ENCODE data around the gene MATK.

MATK gene

DNA sequence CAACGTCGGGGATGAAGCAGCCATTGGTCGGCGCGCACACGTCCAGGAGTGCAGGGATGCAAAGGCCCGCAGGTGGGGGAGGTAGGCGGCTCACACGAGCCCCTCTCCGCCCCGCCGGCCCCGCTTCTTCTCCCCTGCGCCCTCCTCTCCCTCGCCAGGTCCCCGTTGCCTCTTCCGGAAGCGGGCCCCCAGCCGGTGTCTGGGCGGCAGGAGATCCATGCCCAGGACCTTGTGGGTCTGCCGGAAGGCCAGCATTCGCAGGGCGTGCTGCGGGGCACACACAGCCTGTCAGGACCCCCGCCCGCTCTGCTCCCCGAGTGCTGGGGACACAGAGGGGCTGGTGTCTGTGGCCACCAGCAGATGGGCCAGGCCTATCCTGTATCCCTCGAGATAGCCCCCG is 19.7 kb upstream of the MATK start:
- H3K27ac ChIP-seq = no peak overlapping the region
- TF ChIP-seq, protein P1, sequence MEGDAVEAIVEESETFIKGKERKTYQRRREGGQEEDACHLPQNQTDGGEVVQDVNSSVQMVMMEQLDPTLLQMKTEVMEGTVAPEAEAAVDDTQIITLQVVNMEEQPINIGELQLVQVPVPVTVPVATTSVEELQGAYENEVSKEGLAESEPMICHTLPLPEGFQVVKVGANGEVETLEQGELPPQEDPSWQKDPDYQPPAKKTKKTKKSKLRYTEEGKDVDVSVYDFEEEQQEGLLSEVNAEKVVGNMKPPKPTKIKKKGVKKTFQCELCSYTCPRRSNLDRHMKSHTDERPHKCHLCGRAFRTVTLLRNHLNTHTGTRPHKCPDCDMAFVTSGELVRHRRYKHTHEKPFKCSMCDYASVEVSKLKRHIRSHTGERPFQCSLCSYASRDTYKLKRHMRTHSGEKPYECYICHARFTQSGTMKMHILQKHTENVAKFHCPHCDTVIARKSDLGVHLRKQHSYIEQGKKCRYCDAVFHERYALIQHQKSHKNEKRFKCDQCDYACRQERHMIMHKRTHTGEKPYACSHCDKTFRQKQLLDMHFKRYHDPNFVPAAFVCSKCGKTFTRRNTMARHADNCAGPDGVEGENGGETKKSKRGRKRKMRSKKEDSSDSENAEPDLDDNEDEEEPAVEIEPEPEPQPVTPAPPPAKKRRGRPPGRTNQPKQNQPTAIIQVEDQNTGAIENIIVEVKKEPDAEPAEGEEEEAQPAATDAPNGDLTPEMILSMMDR (IDR thresholded peaks at IDR 0.05) = no peak
- no peak for TF ChIP-seq ZFX (IDR thresholded peaks at IDR 0.05; ENCODE audit: borderline replicate concordance)

DNA sequence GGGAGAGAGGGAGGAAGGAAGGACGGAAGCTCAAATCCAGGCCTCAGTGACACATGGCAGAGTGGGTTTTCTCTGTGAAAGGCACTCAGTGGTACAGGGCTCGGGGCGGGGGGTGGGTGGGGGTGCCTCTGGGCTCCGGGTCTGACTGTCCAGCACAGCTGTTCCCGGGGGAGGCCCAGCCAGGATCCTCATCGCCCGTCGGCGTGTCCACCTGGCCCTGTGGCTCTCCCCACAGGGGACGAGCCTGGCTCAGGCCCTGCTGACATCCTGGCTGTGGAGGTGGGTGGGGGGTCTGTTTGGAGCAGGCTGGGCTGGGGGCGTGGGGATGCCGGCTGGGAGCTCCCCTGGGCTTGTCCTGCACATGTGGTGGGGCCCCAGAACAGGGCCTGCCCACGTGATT is 18.2 kb upstream of the MATK start:
- no peak overlapping the region for H3K27ac ChIP-seq
- TF ChIP-seq ZFX (IDR thresholded peaks at IDR 0.05; ENCODE audit: borderline replicate concordance) = no peak
- TF ChIP-seq, protein P1 (IDR thresholded peaks at IDR 0.05) = no peak

DNA sequence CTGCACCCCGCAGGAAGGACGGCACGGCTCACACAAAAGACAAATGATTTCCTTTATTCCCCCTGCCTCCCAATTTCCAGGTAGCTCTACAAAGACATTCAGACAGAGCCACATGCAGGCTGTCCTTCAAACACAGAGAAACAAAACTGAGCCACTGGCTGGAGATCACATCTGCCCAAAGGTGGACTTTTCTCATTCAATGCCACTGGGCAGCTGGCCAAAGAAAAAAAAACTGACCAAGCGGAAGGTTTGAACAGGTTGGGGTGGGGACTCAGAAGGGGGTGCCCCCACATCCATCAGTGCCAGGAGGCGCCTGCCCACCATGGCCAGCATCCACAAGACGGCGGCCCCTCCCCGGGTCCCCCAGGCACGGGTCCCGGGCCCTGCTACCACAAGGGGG is 17.8 kb upstream of the MATK start:
- TF ChIP-seq, protein P1 (IDR thresholded peaks at IDR 0.05) = no peak
- no peak for TF ChIP-seq ZFX (IDR thresholded peaks at IDR 0.05; ENCODE audit: borderline replicate concordance)
- H3K27ac ChIP-seq = no peak overlapping the region

DNA sequence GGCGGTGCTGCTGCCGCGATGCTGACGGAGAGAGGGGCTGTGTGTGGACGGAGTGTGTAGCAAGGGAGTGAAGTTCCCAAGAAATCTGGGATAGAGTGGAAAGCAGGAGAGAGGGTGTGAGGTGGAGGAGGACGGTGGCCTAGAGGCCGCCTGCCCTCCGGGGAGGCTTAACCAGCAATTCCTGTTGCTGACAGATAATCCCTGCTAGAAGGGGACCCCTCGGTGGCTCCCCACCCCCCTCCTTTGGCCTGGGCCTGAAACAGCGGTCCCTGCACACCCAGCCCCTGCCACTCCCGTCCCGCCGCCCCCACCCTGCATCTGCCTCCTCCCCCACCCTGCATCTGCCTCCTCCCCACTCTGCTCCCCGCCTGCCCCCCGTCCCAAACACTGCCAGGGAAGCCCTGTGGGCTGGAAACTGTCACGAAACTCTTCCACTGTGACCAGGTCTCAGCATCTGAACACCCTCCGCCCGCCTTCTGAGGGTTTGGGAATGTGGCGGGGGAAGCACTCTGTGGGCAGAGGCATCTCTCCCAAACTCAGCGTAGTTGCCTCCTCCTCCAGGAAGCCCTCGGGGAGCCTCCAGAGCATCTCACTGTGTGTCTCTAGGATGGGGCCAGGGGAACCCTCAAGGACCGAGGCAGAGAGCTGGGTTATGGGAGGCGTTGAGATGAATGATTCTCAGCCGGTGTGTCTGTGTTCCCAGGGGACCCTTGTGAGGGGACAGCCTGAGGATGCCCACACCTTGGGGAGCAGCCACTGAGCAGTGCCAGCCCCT is 17.1 kb upstream of the MATK start:
- no peak overlapping the region for H3K27ac ChIP-seq
- no peak for TF ChIP-seq ZFX (IDR thresholded peaks at IDR 0.05; ENCODE audit: borderline replicate concordance)
- TF ChIP-seq, protein P1 (IDR thresholded peaks at IDR 0.05) = no peak

DNA sequence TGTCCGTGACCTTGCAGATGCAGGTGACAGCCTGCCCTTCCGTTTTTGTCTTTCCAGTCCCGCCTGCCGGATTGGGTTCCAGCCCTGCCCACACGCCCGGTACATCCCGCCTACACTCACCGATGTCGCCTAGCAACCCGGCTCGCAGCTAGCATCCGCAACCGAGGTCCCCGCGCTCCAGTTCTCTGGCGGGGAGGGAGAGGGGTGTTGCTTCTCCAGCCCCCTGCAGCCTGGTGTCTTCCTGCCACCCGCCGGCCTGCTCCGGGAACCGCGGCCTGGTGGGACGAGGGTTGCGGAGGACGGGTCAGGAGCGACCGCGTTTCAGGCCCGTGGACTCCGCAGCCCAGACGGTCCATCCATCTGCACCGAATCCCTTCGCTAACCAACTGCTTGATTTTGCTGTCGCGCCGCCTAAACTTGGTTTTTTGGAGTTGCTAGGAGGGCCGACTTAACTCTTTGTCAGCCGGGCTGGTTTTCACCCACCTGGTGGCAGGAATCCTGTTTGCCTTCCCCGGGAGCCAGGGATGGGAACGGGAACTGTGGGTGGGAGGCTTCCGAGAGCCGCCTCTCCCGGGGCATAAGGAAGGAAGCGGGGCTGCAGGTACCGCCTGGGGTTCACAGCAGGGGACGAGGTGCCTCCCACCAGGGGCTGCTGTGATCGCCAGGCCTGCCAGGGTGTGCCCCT is 15.4 kb upstream of the MATK start:
- peak overlapping the region; percentile 34; the same call in 1 of the 2 replicates for H3K27ac ChIP-seq
- TF ChIP-seq, protein P1 (IDR thresholded peaks at IDR 0.05) = 0 out of 2 replicates have a peak, but pooled peaks have one; percentile 2
- no peak for TF ChIP-seq ZFX (IDR thresholded peaks at IDR 0.05; ENCODE audit: borderline replicate concordance)

DNA sequence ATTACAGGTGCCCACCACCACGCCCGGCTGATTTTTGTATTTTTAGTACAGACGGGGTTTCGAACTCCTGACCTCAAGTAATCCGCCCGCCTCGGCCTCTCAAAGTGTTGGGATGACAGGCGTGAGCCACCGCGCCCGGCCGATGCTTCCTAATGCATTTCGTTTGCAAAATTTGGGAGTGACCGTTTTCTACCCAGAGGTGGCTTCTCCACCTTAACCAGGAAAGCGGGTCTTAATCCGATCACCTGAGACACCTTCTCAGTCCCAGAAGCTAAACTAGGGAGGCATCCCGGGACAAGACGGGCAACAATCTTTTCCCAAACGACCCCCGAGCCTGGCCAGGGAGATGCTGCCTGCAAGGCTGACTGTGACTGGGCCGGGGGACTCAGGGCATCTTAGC is 14.8 kb upstream of the MATK start:
- no peak for TF ChIP-seq ZFX (IDR thresholded peaks at IDR 0.05; ENCODE audit: borderline replicate concordance)
- TF ChIP-seq, protein P1 (IDR thresholded peaks at IDR 0.05) = no peak
- H3K27ac ChIP-seq = peak overlapping the region; percentile 34; the same call in 1 of the 2 replicates

DNA sequence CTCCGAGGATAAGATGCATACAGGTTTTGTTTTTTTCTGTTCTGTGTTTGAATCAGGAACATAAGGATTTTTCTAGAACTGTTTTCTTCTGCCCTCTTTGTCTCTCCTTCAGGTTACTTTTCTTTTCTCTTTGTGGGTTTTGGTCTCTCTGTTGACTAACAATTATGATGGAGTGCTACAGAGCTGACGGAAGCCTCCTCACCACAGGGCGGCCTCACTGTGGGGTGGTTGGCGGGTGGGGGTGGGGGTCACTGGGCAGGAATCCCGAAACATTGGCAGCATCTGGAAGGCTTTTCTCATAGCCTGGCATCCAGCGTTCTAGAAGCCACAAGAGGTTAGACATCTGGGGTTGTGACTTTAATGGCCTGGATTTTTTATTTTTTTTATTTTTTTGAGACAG is 12.0 kb upstream of the MATK start:
- no peak for TF ChIP-seq ZFX (IDR thresholded peaks at IDR 0.05; ENCODE audit: borderline replicate concordance)
- TF ChIP-seq, protein P1 (IDR thresholded peaks at IDR 0.05) = no peak

More for the DNA sequence above, 12.0 kb upstream of the MATK start:
- no peak overlapping the region for H3K27ac ChIP-seq

All from 22Rv1 (cell line).